ENCODE data around the gene CDON.

Gene CDON

GRCh38 chr11:126101251-126101929, 38.7 kb upstream of the CDON start:
- Histone ChIP-seq H2AFZ (ENCODE audit: low read depth, low read length) (no peak overlapping the region), H3K27me3 (ENCODE audit: insufficient read depth, low read length, poor library complexity) (no peaks in the 10 kb centered on the region), H3K79me2 (ENCODE audit: insufficient read depth, low read length) (no peaks in the 10 kb centered on the region), H3K27ac (ENCODE audit: low read length) (no peak overlapping the region), H4K20me1 (ENCODE audit: insufficient read depth, low read length) (no peaks in the 10 kb centered on the region), H3K9ac (ENCODE audit: low read depth, low read length) (no peak overlapping the region), H3K9me3 (ENCODE audit: insufficient read depth, low read length, severe bottlenecking) (no peaks in the 10 kb centered on the region), H3K4me1 (ENCODE audit: insufficient read depth, low read length) (no peaks in the 10 kb centered on the region), H3K36me3 (ENCODE audit: insufficient read depth, low read length) (no peaks in the 10 kb centered on the region), H3K4me3 (ENCODE audit: low read depth in 1 of 2, low read length in 2 of 2) (no peak overlapping the region), H3K4me2 (ENCODE audit: insufficient read depth, low read length) (no peak overlapping the region)
- ATAC-seq (ENCODE audit: insufficient read depth, low read depth) (no peak), DNase-seq (no peak)
- TF ChIP-seq EZH2 (IDR thresholded peaks at IDR 0.05; ENCODE audit: borderline replicate concordance, low read depth, low read length, severe bottlenecking) (no peak), CTCF (IDR thresholded peaks at IDR 0.05; ENCODE audit: borderline replicate concordance, extremely low read depth, low read length, poor library complexity, severe bottlenecking) (no peak)

DNA sequence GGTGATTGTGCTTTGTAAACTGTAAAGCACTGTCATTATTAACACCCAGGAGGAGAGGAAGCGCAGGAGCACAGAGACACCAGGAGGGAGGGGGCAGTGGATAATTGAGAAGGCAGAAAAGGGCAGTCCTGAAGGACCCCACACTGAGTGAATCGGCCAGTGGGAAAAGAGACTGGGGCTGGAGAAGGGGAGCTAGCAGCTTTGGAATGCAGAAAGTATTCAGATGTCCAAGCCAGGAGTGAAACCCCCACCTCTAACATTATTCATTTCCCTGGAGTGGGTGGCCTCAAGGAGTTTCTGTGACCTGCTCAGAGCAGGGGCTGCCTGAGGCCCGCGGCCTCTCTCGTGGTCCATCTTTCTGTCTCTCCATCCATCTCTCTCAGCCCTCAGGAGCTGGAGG, 38.0 kb upstream of the CDON start:
- H3K4me3 ChIP-seq (ENCODE audit: low read depth in 1 of 2, low read length in 2 of 2), result no peak overlapping the region
- TF ChIP-seq CTCF (IDR thresholded peaks at IDR 0.05; ENCODE audit: borderline replicate concordance, extremely low read depth, low read length, poor library complexity, severe bottlenecking) (no peak), EZH2 (IDR thresholded peaks at IDR 0.05; ENCODE audit: borderline replicate concordance, low read depth, low read length, severe bottlenecking) (no peak)
- H3K9me3 ChIP-seq (ENCODE audit: insufficient read depth, low read length, severe bottlenecking), result no peaks in the 10 kb centered on the region
- no peaks in the 10 kb centered on the region for H3K4me1 ChIP-seq (ENCODE audit: insufficient read depth, low read length)
- H3K9ac ChIP-seq (ENCODE audit: low read depth, low read length), result no peak overlapping the region
- no peak for DNase-seq
- H3K79me2 ChIP-seq (ENCODE audit: insufficient read depth, low read length), result no peaks in the 10 kb centered on the region
- H3K4me2 ChIP-seq (ENCODE audit: insufficient read depth, low read length), result no peak overlapping the region
- H3K36me3 ChIP-seq (ENCODE audit: insufficient read depth, low read length), result no peaks in the 10 kb centered on the region
- no peak overlapping the region for H3K27ac ChIP-seq (ENCODE audit: low read length)
- no peaks in the 10 kb centered on the region for H3K27me3 ChIP-seq (ENCODE audit: insufficient read depth, low read length, poor library complexity)
- no peak overlapping the region for H2AFZ ChIP-seq (ENCODE audit: low read depth, low read length)
- no peaks in the 10 kb centered on the region for H4K20me1 ChIP-seq (ENCODE audit: insufficient read depth, low read length)
- no peak for ATAC-seq (ENCODE audit: insufficient read depth, low read depth)

- H3K36me3 ChIP-seq (ENCODE audit: insufficient read depth, low read length), result no peaks in the 10 kb centered on the region
- TF ChIP-seq EZH2 (IDR thresholded peaks at IDR 0.05; ENCODE audit: borderline replicate concordance, low read depth, low read length, severe bottlenecking), result no peak
- no peak for TF ChIP-seq CTCF (IDR thresholded peaks at IDR 0.05; ENCODE audit: borderline replicate concordance, extremely low read depth, low read length, poor library complexity, severe bottlenecking)
- H3K4me1 ChIP-seq (ENCODE audit: insufficient read depth, low read length), result no peaks in the 10 kb centered on the region
- ATAC-seq (ENCODE audit: insufficient read depth, low read depth) (no peak), DNase-seq (no peak)
- H3K79me2 ChIP-seq (ENCODE audit: insufficient read depth, low read length), result no peaks in the 10 kb centered on the region
- H4K20me1 ChIP-seq (ENCODE audit: insufficient read depth, low read length), result no peaks in the 10 kb centered on the region
- H3K27me3 ChIP-seq (ENCODE audit: insufficient read depth, low read length, poor library complexity), result peaks cover 5% of the 10 kb centered on the region
- H3K4me3 ChIP-seq (ENCODE audit: low read depth in 1 of 2, low read length in 2 of 2), result no peak overlapping the region
- no peak overlapping the region for H3K9ac ChIP-seq (ENCODE audit: low read depth, low read length)
- no peak overlapping the region for H2AFZ ChIP-seq (ENCODE audit: low read depth, low read length)
- H3K4me2 ChIP-seq (ENCODE audit: insufficient read depth, low read length), result no peak overlapping the region
- no peaks in the 10 kb centered on the region for H3K9me3 ChIP-seq (ENCODE audit: insufficient read depth, low read length, severe bottlenecking)
- no peak overlapping the region for H3K27ac ChIP-seq (ENCODE audit: low read length)
Observed at GRCh38 chr11:126098204-126098769, 35.6 kb upstream of the CDON start.

Measured in DND-41 (cell line).